Ishikawa (cell line): Measurements from ENCODE around the gene CRYGA.

ENCODE experiments used
- CEBPB ChIP-seq: IDR thresholded peaks from 2 replicates; pipeline ENCODE4 v1.6.1; 2012
- CREB1 ChIP-seq: IDR thresholded peaks from 2 replicates; pipeline ENCODE4 v1.6.1; 2012; ENCODE audit warnings: low read depth
- EGR1 ChIP-seq: IDR thresholded peaks from 2 replicates; pipeline ENCODE4 v1.6.1; 2012
- EP300 ChIP-seq: IDR thresholded peaks from 2 replicates; pipeline ENCODE4 v1.6.1; 2012; ENCODE audit warnings: borderline replicate concordance
- FOXM1 ChIP-seq: IDR thresholded peaks from 2 replicates; pipeline ENCODE4 v1.6.1; 2012; ENCODE audit warnings: low read depth, borderline replicate concordance
- MAX ChIP-seq: IDR thresholded peaks from 2 replicates; pipeline ENCODE4 v1.6.1; 2012
- NFIC ChIP-seq: IDR thresholded peaks from 2 replicates; pipeline ENCODE4 v1.6.1; 2012
- RAD21 ChIP-seq: IDR thresholded peaks from 2 replicates; pipeline ENCODE4 v1.6.1; 2012; ENCODE audit warnings: low read depth
- REST ChIP-seq: IDR thresholded peaks from 2 replicates; pipeline ENCODE4 v1.6.1; 2012; ENCODE audit warnings: low read depth, mild to moderate bottlenecking
- TAF1 ChIP-seq: IDR thresholded peaks from 2 replicates; pipeline ENCODE4 v1.6.1; 2012; ENCODE audit warnings: low read depth, mild to moderate bottlenecking
- TCF12 ChIP-seq: IDR thresholded peaks from 2 replicates; pipeline ENCODE4 v1.6.1; 2012; ENCODE audit warnings: low read depth
- TEAD4 ChIP-seq: IDR thresholded peaks from 2 replicates; pipeline ENCODE4 v1.6.1; 2012
- USF1 ChIP-seq: IDR thresholded peaks from 2 replicates; pipeline ENCODE4 v1.6.1; 2012
- YY1 ChIP-seq: IDR thresholded peaks from 2 replicates; pipeline ENCODE4 v1.6.1; 2012; ENCODE audit warnings: low read depth
- ZBTB7A ChIP-seq: IDR thresholded peaks from 2 replicates; pipeline ENCODE4 v1.6.1; 2012; ENCODE audit warnings: low read depth

The CRYGA gene

GRCh38 chr2:208164951-208165755, 1.8 kb upstream of the CRYGA start:
- TF ChIP-seq YY1 = no peak
- TF ChIP-seq REST = no peak
- TF ChIP-seq EP300 = no peak
- TF ChIP-seq TAF1 = no peak
- TF ChIP-seq CREB1 = no peak
- TF ChIP-seq MAX = no peak
- TF ChIP-seq TEAD4 = no peak
- no peak for TF ChIP-seq USF1
- TF ChIP-seq ZBTB7A = no peak
- TF ChIP-seq NFIC = no peak
- no peak for TF ChIP-seq TCF12
- TF ChIP-seq CEBPB = no peak
- no peak for TF ChIP-seq FOXM1
- TF ChIP-seq RAD21 = no peak
- TF ChIP-seq EGR1 = no peak

GRCh38 chr2:208156439-208156838, 7.0 kb downstream of the CRYGA start:
- TF ChIP-seq NFIC = no peak
- TF ChIP-seq TEAD4 = no peak
- TF ChIP-seq EGR1 = no peak
- TF ChIP-seq CREB1 = no peak
- TF ChIP-seq TCF12 = no peak
- no peak for TF ChIP-seq CEBPB
- TF ChIP-seq TAF1 = no peak

- TF ChIP-seq YY1 = no peak
- TF ChIP-seq ZBTB7A = no peak
- no peak for TF ChIP-seq NFIC
- TF ChIP-seq RAD21 = no peak
- no peak for TF ChIP-seq EP300
Observed at GRCh38 chr2:208153156-208153555, 10.2 kb downstream of the CRYGA start.

- no peak for TF ChIP-seq USF1
- TF ChIP-seq MAX = no peak
- no peak for TF ChIP-seq CEBPB
- TF ChIP-seq ZBTB7A = no peak
- TF ChIP-seq YY1 = no peak
- TF ChIP-seq REST = no peak
- no peak for TF ChIP-seq EP300
- TF ChIP-seq NFIC = no peak
- TF ChIP-seq EGR1 = no peak
- no peak for TF ChIP-seq CREB1
- no peak for TF ChIP-seq TEAD4
- no peak for TF ChIP-seq TAF1
- no peak for TF ChIP-seq FOXM1
- TF ChIP-seq RAD21 = no peak
- TF ChIP-seq TCF12 = no peak
Observed at GRCh38 chr2:208150956-208151355, 12.4 kb downstream of the CRYGA start.

- TF ChIP-seq NFIC (no peak), CEBPB (no peak), ZBTB7A (no peak), USF1 (no peak), REST (no peak)
Observed at GRCh38 chr2:208150094-208150493, 13.3 kb downstream of the CRYGA start.
